ENCODE measurements around the gene CATSPERE. TPM values are rescaled to one million over a fixed set of nuclear protein-coding genes. Genes with fewer than 3 reads are reported as not detected.
A peak's percentile ranks its signal among the peaks of the same experiment; 100 is the strongest.

CATSPERE gene
- total RNA-seq, 4 donors from 2014 or later: 0.49 to 0.58 (median 0.56) TPM; not detected in 1

DNA sequence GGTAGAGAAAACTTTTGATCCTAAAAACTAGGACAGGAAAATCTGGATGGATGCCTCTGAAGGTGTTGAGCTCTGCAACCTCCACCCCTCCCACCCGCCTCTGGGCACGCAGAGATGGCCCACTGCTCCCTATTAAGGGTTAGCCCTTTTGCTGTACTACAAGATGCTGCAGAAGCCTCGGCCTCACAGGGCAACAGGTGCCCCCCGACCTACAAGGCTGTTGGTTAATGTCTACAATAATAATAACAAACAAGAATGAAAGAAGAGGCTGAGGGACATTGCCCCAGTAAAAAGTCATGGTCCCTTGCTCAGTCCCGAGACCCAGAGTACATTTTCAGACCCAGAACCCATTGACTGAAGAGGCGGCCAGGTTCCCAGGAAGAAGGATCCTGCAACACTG lies 184.3 kb downstream of the CATSPERE start:
- no peaks in the 10 kb centered on the region for H3K9me3 ChIP-seq
- DNase-seq: no peak
- TF ChIP-seq, protein P1, sequence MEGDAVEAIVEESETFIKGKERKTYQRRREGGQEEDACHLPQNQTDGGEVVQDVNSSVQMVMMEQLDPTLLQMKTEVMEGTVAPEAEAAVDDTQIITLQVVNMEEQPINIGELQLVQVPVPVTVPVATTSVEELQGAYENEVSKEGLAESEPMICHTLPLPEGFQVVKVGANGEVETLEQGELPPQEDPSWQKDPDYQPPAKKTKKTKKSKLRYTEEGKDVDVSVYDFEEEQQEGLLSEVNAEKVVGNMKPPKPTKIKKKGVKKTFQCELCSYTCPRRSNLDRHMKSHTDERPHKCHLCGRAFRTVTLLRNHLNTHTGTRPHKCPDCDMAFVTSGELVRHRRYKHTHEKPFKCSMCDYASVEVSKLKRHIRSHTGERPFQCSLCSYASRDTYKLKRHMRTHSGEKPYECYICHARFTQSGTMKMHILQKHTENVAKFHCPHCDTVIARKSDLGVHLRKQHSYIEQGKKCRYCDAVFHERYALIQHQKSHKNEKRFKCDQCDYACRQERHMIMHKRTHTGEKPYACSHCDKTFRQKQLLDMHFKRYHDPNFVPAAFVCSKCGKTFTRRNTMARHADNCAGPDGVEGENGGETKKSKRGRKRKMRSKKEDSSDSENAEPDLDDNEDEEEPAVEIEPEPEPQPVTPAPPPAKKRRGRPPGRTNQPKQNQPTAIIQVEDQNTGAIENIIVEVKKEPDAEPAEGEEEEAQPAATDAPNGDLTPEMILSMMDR (IDR thresholded peaks at IDR 0.05 in 4 of 5, conservative IDR thresholded peaks at IDR 0.05 in 1 of 5): no peak
- TF ChIP-seq POLR2A (IDR thresholded peaks at IDR 0.05): no peak
- in situ Hi-C loops (cut with MboI; ENCODE audit: low sequenced_read_pairs in 4 of 4) (loop anchor here in 1 of 4 donors (5.0 kb wide), 1 partner anchor 193 kb away; the partner anchor contains the start of gene ADSS2), intact Hi-C loops (cut with DNase I; ENCODE audit: low total_unique reads) (no loop called here)
- no peaks in the 10 kb centered on the region for H3K4me1 ChIP-seq
- H3K36me3 ChIP-seq: no peaks in the 10 kb centered on the region
- ATAC-seq: no peak
- no peak overlapping the region for H3K27ac ChIP-seq
- no peak overlapping the region for H3K4me3 ChIP-seq
- no peaks in the 10 kb centered on the region for H3K27me3 ChIP-seq

GRCh38 chr1:244645890-244646289 lies 184.8 kb downstream of the CATSPERE start:
- TF ChIP-seq, protein P1 (IDR thresholded peaks at IDR 0.05 in 4 of 5, conservative IDR thresholded peaks at IDR 0.05 in 1 of 5): no peak
- no peak for TF ChIP-seq POLR2A (IDR thresholded peaks at IDR 0.05)
- intact Hi-C loops (cut with DNase I; ENCODE audit: low total_unique reads): no loop called here
- H3K27ac ChIP-seq: no peak overlapping the region
- in situ Hi-C loops (cut with MboI; ENCODE audit: low sequenced_read_pairs in 4 of 4): loop anchor here in 1 of 4 donors (5.0 kb wide), 1 partner anchor 194 kb away; the partner anchor contains the start of gene ADSS2
- DNase-seq (no peak), ATAC-seq (no peak)
- H3K27me3 ChIP-seq: no peaks in the 10 kb centered on the region
- no peaks in the 10 kb centered on the region for H3K36me3 ChIP-seq
- no peak overlapping the region for H3K4me3 ChIP-seq
- H3K4me1 ChIP-seq: no peaks in the 10 kb centered on the region
- H3K9me3 ChIP-seq: no peaks in the 10 kb centered on the region

DNA sequence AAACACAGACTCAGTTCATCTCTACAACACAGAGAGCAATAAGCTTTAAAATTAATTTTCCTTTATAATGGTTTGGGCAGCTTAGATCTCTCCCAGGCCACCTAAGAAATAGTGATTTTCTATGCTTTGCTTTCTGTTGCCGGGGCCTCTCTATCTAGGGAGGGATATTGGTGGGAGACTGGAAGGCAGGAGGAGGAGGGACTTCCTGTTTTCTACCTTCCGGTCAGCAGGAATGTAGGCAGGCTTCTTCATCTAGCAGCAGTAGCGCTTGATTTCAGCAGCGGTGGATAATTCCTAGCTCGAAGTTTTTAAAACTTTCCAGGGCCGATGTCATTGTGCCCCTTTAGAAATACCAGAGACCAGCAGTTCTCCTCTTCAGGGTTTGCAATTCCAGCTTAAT lies 186.7 kb downstream of the CATSPERE start:
- Histone ChIP-seq H3K9me3 (no peaks in the 10 kb centered on the region), H3K4me3 (no peak overlapping the region), H3K27ac (no peak overlapping the region), H3K36me3 (no peaks in the 10 kb centered on the region), H3K27me3 (no peaks in the 10 kb centered on the region), H3K4me1 (peaks cover 0 to 6% of the 10 kb centered on the region in 2 donors)
- in situ Hi-C loops (cut with MboI; ENCODE audit: low sequenced_read_pairs in 4 of 4) (loop anchor here in 1 of 4 donors (5.0 kb wide), 1 partner anchor 196 kb away; the partner anchor contains the start of gene ADSS2), intact Hi-C loops (cut with DNase I; ENCODE audit: low total_unique reads) (no loop called here)
- ATAC-seq (no peak), DNase-seq (no peak)
- TF ChIP-seq POLR2A (IDR thresholded peaks at IDR 0.05): no peak
- TF ChIP-seq, protein P1 (IDR thresholded peaks at IDR 0.05 in 4 of 5, conservative IDR thresholded peaks at IDR 0.05 in 1 of 5): no peak

- peak overlapping the region; percentile 74 to 98 (median 82) for H3K27ac ChIP-seq
- H3K36me3 ChIP-seq: no peaks in the 10 kb centered on the region
- H3K4me1 ChIP-seq: peaks cover 23 to 37% of the 10 kb centered on the region in 2 donors
- H3K9me3 ChIP-seq: no peaks in the 10 kb centered on the region
- ATAC-seq (peak in 1 of 2 donors; percentile 13), DNase-seq (no peak)
- in situ Hi-C loops (cut with MboI; ENCODE audit: low sequenced_read_pairs in 4 of 4): loop anchor here in 3 of 4 donors (5.0 to 25.0 kb wide), 4 partner anchors 190 to 315 kb away; partner anchors contain the start of genes ADSS2 (in 2 of the 3) and CATSPERE (in 1 of the 3)
- no peak for TF ChIP-seq POLR2A (IDR thresholded peaks at IDR 0.05)
- peak overlapping the region; percentile 60 to 89 (median 68) for H3K4me3 ChIP-seq
- intact Hi-C loops (cut with DNase I; ENCODE audit: low total_unique reads): loop anchor here (1.0 to 10.0 kb wide), 9 partner anchors 50 to 1397 kb away; partner anchors contain the start of genes CEP170, HNRNPU and SDCCAG8
- no peaks in the 10 kb centered on the region for H3K27me3 ChIP-seq
Observed at GRCh38 chr1:244651956-244652622, 191.0 kb downstream of the CATSPERE start.
